CD4-positive, alpha-beta T cell treated with Interleukin-6 at 100 ng/mL for 8 hours (primary cell): ENCODE data around the gene RABGGTB.
"Not testable (repeated sequence)": the region's sequence is repeated elsewhere in the genome, so short reads cannot be mapped to it uniquely, and the experiment has no call there.

Source experiments
- DNase-seq: peaks from one replicate; pipeline ENCODE4 v3.0.0-alpha.2; 2020; ENCODE audit warnings: mixed read lengths, low spot score

The RABGGTB gene

DNA sequence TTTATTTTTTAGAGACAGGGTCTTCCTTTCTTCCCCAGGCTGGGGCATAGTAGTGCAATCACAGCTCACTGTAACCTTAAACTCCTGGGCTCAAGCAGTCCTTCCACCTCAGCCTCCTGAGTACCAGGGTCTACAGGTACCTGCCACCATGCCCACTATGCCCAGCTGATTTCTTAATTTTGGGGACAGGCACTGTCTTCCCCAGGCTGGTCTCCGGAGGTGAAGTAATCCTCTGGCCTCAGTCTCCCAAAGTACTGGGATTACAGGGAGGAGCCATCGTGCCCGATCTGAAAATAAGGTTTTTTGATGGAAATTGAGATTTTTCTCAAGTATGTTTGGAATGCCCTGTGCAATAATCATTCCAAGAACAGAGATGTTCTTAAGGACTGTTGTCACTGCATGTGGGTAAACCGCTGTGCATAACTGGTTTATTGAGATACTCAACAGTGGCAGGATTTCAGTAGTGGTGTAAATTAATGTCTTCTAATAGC lies 9.7 kb downstream of the RABGGTB start:
- no peak for DNase-seq

DNA sequence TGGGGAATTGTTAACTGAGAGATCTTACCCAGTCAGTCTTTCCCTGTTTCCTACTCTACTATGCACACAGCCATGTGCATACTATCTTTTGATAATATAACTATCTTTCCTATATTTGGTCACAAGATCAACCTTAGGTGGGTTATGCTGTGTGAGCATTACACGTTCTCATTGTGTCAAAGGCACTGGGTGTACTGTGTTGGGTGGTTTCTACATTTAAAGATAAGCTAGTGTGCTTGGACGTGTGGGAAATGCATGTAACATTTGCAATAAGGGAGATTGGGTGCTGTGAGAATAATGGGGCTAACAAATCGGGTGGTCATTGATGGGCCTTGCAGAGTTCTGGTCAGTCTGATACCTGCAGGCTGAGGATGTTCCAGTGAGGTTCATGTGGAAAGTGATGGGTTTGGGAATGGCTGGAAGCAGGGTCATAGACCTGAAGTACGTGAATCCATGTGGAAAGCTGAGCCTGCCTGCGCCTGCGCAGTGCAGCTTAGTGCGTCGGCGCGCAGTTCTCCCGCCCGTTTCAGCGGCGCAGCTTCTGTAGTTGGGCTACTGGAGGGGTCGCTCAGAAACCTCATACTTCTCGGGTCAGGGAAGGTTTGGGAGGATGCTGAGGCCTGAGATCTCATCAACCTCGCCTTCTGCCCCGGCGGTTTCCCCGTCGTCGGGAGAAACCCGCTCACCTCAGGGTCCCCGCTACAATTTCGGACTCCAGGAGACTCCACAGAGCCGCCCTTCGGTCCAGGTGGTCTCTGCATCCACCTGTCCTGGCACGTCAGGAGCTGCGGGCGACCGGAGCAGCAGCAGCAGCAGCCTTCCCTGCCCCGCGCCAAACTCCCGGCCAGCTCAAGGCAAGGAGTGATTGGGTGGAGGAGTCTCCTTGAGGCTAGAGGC lies 10.6 kb downstream of the RABGGTB start, which contains the start of gene MSH4:
Gene MSH4, plus strand, starts transcription at position 507 of the 897 bp plus-strand sequence. Its CDS starts 104 bp downstream, at position 611.
- no peak for DNase-seq

DNA sequence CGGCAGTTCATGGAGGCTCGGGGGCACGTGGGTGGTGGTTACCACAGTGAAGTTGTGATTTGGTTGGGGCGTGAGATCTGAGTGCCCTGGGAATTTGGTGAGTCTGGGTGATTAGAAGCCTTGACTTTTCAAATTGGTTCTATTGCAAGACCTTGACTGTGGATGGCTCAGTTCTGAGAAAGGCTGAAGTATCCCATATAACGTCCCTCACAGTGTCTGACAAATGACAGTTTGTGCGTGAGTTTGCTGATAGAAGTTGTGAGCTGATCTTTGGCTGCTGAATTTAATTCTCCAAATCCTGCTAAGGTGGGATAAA lies 11.2 kb downstream of the RABGGTB start:
- no peak for DNase-seq

DNA sequence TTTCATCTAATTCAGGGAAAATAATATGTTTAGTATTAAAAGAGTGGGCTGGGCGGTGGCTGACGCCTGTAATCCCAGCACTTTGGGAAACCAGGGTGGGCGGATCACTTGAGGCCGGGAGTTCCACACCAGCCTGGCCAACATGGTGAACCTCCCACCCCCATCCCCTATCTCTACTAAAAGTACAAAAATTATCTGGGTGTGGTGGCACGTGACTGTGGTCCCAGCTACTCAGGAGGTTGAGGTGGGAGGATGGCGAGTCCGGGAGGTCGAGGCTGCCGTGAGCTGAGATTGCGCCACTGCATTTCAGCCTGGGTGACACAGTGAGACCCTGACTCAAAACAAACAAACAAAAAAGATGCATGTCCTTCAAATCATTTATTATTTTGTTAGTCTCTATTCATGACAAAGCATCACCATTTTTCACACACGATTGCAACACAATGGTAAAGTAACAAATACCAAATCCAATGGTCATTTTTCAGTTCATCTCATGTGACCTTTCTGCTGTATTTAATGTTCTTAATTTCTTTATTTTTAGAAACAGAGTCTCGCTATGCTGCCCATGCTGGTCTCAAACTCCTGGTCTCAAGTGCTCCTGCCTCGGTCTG lies 11.7 kb downstream of the RABGGTB start:
- DNase-seq: no peak

DNA sequence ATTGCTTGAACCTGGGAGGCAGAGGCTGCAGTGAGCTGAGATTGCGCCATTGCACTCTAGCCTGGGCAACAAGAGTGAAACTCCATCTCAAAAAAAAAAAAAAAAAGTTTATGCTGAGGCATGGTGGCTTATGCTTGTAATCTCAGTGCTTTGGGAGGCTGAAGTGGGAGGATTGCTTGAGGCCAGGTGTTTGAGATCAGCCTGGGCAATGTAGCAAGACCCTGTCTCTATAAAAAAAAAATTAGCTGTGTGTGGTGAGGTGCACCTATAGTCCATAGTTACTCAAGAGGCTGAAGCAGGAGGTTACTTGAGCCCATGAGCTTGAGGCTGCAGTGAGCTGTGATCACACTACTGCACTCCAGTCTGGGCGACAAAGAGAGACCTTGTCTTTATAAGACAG lies 15.4 kb downstream of the RABGGTB start:
- not testable (repeated sequence) for DNase-seq

DNA sequence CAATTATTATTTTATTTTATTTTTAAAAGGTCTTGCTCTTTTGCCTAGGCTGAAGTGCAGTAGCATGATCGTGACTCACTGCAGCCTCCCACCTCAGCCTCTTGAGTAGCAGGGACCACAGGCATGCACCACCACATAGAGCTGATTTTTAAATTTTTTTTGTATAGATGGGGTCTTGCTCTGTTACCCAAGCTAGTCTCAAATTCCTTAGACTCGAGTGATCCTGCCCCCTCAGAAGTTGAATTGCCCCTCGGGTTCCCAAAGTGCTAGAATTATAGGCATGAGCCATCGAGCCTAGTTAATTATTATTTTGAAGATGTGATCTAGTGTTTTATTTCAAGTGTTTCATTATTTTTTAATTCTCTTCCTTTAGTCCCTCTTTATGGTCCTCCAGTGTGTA lies 22.9 kb downstream of the RABGGTB start:
- no peak for DNase-seq

DNA sequence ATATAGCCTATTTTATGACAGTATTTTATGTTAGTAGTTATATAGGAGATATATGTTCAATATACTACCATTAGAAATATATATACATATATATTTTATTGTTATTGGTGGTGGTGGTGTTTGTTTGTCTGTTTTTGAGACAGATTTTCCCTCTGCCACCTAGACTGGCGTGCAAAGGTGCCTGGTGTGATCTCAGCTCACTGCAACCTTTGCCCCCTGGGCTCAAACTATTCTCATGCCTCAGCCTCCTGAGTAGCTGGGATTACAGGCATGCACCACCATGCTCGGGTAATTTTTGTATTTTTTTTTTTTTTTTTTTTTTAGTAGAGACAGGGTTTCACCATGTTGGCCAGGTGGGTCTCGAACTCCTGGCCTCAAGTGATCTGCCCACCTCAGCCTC lies 24.1 kb downstream of the RABGGTB start:
- DNase-seq: not testable (repeated sequence)

DNA sequence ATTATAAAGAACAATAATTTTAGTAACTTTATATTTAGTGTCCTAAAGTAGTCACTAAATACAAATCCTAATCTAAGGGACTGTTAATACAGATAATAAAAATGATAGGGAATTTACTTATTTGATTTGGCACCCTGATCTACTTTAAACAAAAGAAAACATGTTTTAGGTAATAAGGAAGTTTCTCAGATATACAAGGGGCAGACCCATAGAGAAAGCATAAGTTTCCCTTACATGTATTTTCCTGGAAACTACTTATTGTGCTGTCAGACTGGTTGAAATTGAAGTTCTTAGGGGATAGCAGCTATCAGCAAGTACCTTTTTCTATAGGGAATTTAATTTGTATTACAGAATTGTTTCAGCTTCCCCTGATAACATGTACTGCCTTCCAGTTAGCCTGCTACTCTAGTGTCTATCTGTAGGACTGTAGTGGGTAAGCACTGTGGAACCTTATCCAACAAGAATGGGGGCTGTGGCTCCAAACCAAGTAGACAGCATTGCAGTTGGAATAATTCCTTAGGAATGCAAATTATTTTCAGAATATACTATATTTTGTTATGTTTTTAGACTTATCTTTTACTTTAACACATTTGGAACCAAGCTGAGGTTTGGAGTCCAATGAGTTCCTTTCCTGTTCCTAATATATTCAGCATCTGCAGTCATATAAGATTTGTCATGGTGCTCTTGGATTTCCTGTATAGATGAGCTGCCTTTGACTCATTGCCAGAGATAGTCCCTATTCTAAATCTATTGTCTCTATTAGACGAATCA lies 25.3 kb downstream of the RABGGTB start:
- DNase-seq: no peak

DNA sequence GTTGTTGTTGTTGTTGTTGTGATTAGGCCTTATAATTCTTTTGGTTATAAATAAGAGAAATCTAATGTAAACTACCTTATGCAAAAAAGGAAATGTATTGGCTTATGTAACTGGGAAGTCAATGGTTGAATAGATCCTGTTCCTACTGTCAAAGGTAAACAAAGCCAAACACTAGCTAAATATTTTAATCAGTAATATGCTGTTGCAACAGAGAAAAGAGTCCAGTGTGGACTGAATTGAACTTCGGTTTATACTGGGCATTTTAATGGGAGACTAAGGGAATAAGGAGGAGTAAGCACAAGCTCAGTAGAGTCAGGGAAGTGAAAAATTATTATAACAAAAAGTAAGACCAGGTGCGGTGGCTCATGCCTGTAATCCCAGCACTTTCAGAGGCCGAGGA lies 26.0 kb downstream of the RABGGTB start:
- no peak for DNase-seq

DNA sequence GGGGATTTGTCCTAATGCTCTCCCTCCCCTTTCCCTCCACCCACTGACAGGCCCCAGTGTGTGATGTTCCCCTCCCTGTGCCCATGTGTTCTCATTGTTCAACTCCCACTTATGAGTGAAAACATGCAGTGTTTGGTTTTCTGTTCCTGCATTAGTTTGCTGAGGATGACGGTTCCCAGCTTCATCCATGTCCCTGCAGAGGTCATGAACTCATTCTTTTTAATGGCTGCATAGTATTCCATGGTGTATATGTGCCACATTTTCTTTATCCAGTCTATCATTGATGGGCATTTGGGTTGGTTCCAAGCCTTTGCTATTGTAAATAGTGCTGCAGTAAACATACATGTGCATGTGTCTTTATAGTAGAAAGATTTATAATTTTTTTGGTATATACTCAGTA lies 37.5 kb downstream of the RABGGTB start:
- not testable (repeated sequence) for DNase-seq

DNA sequence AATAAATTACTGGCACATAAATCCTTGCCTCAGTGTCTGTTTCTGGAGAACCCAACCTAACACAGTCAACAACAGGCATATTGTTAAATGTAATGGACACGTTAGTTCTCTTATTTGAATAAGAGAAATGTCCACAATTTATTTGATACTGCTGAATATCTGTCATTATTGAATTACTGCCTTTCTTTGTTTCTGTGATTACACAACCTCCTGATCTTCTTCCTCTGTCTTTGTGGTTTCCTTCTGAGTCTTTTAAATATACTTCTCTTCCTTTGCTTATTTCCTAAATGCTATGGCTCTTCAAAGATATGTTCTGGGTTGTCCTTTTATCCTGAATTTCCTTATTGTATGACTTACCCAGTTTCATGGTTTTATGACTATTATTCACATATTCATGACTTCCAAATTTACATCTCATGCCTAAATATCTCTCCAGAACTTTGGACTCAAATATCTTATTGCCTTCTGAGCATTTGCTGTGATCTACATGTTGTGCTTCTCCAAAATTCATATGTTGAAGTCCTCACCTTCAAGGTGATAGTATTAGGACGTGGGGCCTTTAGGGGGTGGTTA lies 50.6 kb downstream of the RABGGTB start:
- DNase-seq: no peak

DNA sequence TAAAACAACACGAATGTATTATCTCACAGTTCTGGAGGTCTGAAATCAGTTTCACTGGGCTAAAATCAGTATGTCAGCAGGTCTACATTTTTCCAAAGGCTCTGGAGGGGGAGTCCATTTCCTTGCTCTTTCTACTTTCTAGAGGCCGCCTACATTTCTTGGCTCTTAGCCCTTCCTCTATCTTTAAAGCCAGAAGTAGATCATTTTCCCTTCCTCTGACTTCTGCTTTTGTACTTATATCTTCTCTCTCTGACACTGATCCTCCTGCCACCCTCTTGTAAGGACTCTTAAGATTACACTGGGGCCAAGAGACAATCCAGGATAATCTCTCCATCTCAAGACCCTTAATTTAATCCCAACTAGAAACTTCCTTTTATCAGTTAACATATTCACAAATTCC lies 52.0 kb downstream of the RABGGTB start:
- no peak for DNase-seq

DNA sequence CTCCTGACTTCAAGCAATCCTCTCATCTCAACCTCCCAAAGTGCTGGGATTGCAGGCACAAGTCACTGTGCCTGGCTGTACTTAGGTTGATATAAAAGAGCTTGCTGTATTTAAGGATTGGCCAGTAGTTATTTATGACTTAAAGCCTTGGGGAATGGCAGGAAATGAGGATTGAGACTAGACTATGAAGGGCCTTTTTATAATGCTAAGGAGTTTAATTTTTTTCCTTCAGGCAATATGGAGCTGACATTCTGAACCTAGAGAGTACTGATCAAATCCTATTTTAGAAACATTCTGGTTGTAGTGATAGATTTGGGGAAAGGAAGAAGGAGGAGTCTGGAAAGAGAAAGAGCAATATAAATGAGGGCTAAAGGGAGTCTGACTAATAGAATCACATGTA lies 55.4 kb downstream of the RABGGTB start:
- DNase-seq: no peak
